OCI-LY1 (cell line): ENCODE results near the gene GLDC.
A peak's percentile ranks its signal among the peaks of the same experiment; 100 is the strongest.

ENCODE experiments used
- H2AFZ ChIP-seq: fragments of 200-600 bp; sonication (generic), shearing (Covaris generic); 2 replicates; pipeline ENCODE4 v1.6.0; 2014; ENCODE audit warnings: antibody characterized with exemption, mild to moderate bottlenecking, low read length
- H3F3A ChIP-seq: fragments of 200-600 bp; sonication (generic), shearing (Covaris generic); 2 replicates; pipeline ENCODE4 v1.6.0; 2014; ENCODE audit warnings: mild to moderate bottlenecking, antibody characterized with exemption, low read length, moderate library complexity; ENCODE audit not compliant: insufficient read depth
- H3K27ac ChIP-seq: fragments of 200-600 bp; sonication (generic); 2 replicates; pipeline ENCODE4 v1.5.1; 2014; ENCODE audit warnings: low read length, mixed run types, mild to moderate bottlenecking, low read depth; ENCODE audit not compliant: poor library complexity, severe bottlenecking
- H3K27me3 ChIP-seq: fragments of 200-600 bp; sonication (generic); 2 replicates; pipeline ENCODE4 v1.6.0; 2014; ENCODE audit warnings: antibody characterized with exemption, mild to moderate bottlenecking, low read length, moderate library complexity; ENCODE audit not compliant: insufficient read depth
- H3K36me3 ChIP-seq: fragments of 200-600 bp; sonication (generic); 2 replicates; pipeline ENCODE4 v1.6.1; 2014; ENCODE audit warnings: mild to moderate bottlenecking, antibody characterized with exemption, low read length, moderate library complexity, mixed read lengths; ENCODE audit not compliant: insufficient read depth
- H3K4me1 ChIP-seq: fragments of 200-600 bp; sonication (generic); 2 replicates; pipeline ENCODE4 v1.5.1; 2014; ENCODE audit warnings: mild to moderate bottlenecking, low read length, moderate library complexity; ENCODE audit not compliant: insufficient read depth, severe bottlenecking
- H3K4me2 ChIP-seq: fragments of 200-600 bp; sonication (generic), shearing (Covaris generic); 2 replicates; pipeline ENCODE4 v1.6.1; 2014; ENCODE audit warnings: low read length
- H3K4me3 ChIP-seq: fragments of 200-600 bp; sonication (generic); 2 replicates; pipeline ENCODE4 v1.5.1; 2014; ENCODE audit warnings: low read length, low read depth, mild to moderate bottlenecking, mixed read lengths; ENCODE audit not compliant: poor library complexity, severe bottlenecking
- H3K79me2 ChIP-seq: fragments of 200-600 bp; shearing (Covaris generic); 2 replicates; pipeline ENCODE4 v1.6.1; 2016; ENCODE audit warnings: mixed run types, low read length, mixed read lengths; ENCODE audit not compliant: insufficient read depth
- H3K9ac ChIP-seq: fragments of 200-600 bp; sonication (generic), shearing (Covaris generic); 2 replicates; pipeline ENCODE4 v1.6.1; 2014; ENCODE audit warnings: mild to moderate bottlenecking, low read length, mixed read lengths
- H3K9me2 ChIP-seq: fragments of 200-600 bp; sonication (generic), shearing (Covaris generic); 2 replicates; pipeline ENCODE4 v1.6.1; 2014; ENCODE audit warnings: low read depth, mild to moderate bottlenecking, low read length, mixed read lengths
- H3K9me3 ChIP-seq: fragments of 200-600 bp; shearing (Covaris generic); 2 replicates; pipeline ENCODE4 v1.6.1; 2014; ENCODE audit warnings: low read length, mixed read lengths
- H4K20me1 ChIP-seq: fragments of 200-600 bp; sonication (generic), shearing (Covaris generic); 2 replicates; pipeline ENCODE4 v1.6.0; 2016; ENCODE audit warnings: mild to moderate bottlenecking, low read length; ENCODE audit not compliant: insufficient read depth
- CTCF ChIP-seq: fragments of 200-600 bp; sonication (generic), shearing (Covaris generic); IDR thresholded peaks from 2 replicates; pipeline ENCODE4 v1.5.1; 2017; ENCODE audit warnings: mild to moderate bottlenecking, antibody characterized with exemption, low read length, moderate library complexity, mixed read lengths
- EZH2 ChIP-seq: fragments of 200-600 bp; sonication (generic), shearing (Covaris generic); IDR thresholded peaks from 2 replicates; pipeline ENCODE4 v1.8.0; 2017; ENCODE audit warnings: borderline replicate concordance, mixed run types, mild to moderate bottlenecking, antibody characterized with exemption, low read length, moderate library complexity, mixed read lengths

Gene GLDC

GRCh38 chr9:6689893-6690674, 44.6 kb upstream of the GLDC start:
- H3K36me3 ChIP-seq = no peaks in the 10 kb centered on the region
- no peaks in the 10 kb centered on the region for H3F3A ChIP-seq
- H3K4me1 ChIP-seq = peaks cover 49% of the 10 kb centered on the region
- H3K9ac ChIP-seq = no peak overlapping the region
- peak overlapping the region; percentile 73 for H3K27ac ChIP-seq
- no peaks in the 10 kb centered on the region for H4K20me1 ChIP-seq
- H3K79me2 ChIP-seq = no peaks in the 10 kb centered on the region
- no peaks in the 10 kb centered on the region for H3K27me3 ChIP-seq
- H3K4me2 ChIP-seq = peak overlapping the region; percentile 5; the same call in 1 of the 2 replicates
- TF ChIP-seq CTCF (no peak), EZH2 (no peak)
- no peaks in the 10 kb centered on the region for H3K9me2 ChIP-seq
- H3K9me3 ChIP-seq = no peaks in the 10 kb centered on the region
- no peak overlapping the region for H2AFZ ChIP-seq
- H3K4me3 ChIP-seq = no peak overlapping the region

- Histone ChIP-seq H3K79me2 (no peaks in the 10 kb centered on the region), H3K4me3 (no peak overlapping the region), H3K4me1 (peaks cover 45% of the 10 kb centered on the region), H3K4me2 (no peak overlapping the region), H3K36me3 (no peaks in the 10 kb centered on the region), H3K9me2 (no peaks in the 10 kb centered on the region), H2AFZ (no peak overlapping the region), H3K27ac (no peak overlapping the region), H3F3A (no peaks in the 10 kb centered on the region; the same call in 1 of the 2 replicates), H3K27me3 (no peaks in the 10 kb centered on the region), H4K20me1 (no peaks in the 10 kb centered on the region), H3K9ac (no peak overlapping the region), H3K9me3 (no peaks in the 10 kb centered on the region)
- no peak for TF ChIP-seq EZH2
Observed at GRCh38 chr9:6687180-6687579, 41.7 kb upstream of the GLDC start.

- 0 out of 2 replicates have a peak overlapping the region, but pooled peaks have one; percentile 30 for H3K9ac ChIP-seq
- H3K79me2 ChIP-seq = no peaks in the 10 kb centered on the region
- peak overlapping the region; percentile 56 for H3K27ac ChIP-seq
- no peaks in the 10 kb centered on the region for H3K36me3 ChIP-seq
- H2AFZ ChIP-seq = no peak overlapping the region
- no peak overlapping the region; the same call in 1 of the 2 replicates for H3K4me2 ChIP-seq
- no peaks in the 10 kb centered on the region; the same call in 1 of the 2 replicates for H3F3A ChIP-seq
- H3K9me2 ChIP-seq = no peaks in the 10 kb centered on the region
- H3K27me3 ChIP-seq = no peaks in the 10 kb centered on the region
- H3K9me3 ChIP-seq = no peaks in the 10 kb centered on the region
- TF ChIP-seq EZH2 (no peak), CTCF (peak; percentile 45; the same call in 1 of the 2 replicates)
- H3K4me1 ChIP-seq = peaks cover 42% of the 10 kb centered on the region
- H3K4me3 ChIP-seq = no peak overlapping the region
- H4K20me1 ChIP-seq = no peaks in the 10 kb centered on the region
Observed at GRCh38 chr9:6686396-6686795, 40.9 kb upstream of the GLDC start.
